Activated CD8-positive, alpha-beta memory T cell treated with anti-CD3 and anti-CD28 coated beads, Interleukin-2, amount 50 U/mL, for 1 hour (primary cell): ENCODE data around the gene ATP13A2.

Source experiments
- DNase-seq: peaks from one replicate; pipeline ENCODE4 v3.0.0-alpha.2; 2020; ENCODE audit errors: extremely low read depth

ATP13A2 gene

DNA sequence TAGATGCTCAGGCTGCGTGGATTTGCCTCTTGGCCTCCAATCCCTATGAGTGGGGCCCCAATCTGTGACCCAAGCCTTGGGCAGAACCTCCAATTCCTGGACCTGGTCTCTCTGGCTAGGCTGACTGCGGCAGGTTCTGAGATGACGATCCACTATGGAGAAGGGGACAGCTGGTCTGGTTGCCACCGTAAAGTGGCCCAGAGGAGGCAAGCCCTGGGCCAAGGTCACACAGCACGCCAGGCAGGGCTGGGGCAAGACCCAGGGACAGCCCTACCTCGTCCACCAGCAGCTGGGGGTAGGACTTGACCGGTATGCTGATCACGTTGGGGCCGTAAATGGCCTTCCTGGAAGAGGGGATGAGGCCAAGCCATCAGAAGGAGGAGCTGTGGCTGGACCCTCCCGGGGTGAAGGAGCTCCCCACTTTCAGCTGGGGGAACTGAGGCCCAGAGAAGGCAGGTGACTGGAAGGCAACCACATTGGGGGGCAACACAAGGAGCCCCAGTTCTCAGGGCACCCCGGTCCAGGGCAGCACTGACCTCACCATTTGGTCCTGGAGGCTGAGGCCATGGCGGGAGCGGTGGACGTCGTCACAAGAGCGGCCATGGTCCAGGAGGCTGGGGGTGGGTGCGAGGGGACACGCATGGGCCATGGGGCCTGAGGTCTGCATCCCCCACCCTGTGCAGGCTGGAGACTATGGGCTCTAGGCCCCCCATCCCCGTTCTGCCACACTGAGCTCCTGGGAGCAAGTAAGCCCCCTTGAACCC lies 9.8 kb downstream of the ATP13A2 start:
- DNase-seq: no peak

DNA sequence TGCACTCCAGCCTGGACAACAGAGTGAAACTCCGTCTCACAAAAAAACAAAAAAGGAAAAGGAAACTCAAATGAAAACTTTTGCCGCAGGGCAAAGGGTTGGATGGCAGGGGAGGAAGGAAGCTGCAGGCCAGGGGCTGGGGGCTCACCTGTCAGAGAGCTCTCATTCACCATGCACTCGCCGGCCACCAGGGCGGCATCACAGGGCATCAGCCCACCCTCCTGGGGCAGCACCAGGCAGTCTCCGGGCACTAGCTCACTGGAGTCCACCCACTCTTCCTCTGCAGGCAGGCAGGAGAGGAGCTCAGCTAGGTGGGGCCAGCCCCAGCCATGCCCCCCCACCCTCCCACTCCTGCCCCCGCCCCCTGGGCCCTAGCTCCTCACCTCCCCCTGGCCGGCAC lies 11.9 kb downstream of the ATP13A2 start:
- DNase-seq: no peak

DNA sequence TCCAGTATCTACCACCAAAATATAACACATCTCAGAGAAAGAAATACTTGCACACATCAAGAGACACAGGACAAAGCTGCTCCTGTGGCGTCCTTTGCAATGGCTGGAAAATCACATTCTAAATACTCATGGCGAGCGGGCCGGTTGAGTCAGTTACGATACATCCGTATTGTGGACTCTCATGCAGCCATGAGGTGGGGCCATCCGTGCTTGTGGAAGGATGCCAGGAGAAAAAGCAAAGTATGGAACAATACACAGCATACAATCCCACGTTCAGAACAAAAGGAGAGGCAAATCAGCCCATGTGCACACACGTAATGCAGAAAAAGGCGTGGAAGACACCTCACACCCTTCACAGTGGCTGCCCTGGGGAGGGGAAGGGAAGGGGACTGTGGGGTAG lies 13.1 kb downstream of the ATP13A2 start:
- DNase-seq: no peak

DNA sequence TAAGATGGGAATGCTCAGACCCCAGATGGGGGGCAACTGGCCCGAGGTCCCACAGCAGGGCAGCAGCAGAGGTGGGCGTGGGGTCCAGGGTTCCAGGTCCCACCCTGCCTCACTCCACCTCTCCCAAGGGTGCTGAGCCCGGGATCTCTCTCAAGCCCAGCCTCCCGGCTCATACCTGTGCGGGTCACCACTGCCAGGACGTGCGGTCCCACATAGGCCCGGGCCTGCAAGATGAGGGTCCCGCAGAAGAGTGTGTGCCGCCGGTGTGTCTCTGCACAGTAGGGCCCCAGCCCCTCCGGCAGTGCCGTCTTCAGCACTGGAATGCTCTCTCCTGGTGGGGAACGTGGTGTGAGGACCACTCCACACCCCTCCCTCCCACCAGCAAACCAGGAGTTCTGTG lies 14.9 kb downstream of the ATP13A2 start:
- no peak for DNase-seq

DNA sequence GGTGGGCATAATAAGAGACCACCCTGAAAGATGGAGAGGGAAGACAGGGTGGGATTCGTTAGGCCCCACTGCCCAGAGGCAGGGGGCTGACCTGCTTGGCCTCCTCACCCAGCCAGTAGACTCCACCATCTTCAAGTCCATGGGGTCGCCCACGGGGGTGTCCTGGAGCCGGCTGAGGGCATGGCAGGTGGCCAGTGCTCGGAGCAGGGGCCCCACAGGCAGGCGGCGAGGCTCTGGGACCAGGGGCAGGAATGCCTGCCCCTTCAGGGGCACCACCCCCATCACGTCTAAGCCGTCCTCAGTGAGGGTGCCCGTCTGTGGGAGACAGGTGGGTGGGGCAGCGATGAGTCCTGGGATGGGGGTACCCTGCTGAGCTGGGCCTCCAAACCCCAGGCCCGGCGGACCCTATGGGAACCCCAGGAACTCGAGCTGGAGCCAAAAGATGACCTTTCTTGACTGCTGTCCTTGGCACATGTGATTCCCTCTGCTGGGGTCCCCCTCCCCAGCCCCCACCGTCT lies 18.1 kb downstream of the ATP13A2 start:
- DNase-seq: no peak

DNA sequence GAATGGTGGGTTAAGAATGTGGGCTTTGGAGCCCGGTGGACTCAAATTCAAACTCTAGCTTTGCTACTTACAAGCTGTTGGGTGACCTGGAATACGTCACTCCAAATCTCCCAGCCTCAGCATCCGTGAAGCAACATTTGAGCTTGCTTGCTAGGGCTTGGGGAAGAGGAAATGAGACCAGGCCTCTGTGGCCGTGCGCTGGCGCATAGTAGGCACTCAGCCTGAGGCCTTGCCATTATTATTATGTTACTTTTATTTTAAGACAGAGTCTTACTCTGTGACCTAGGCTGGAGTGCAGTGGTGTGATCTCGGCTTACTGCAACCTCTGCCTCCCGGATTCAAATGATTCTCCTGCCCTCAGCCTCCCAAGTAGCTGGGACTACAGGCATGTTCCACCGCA lies 19.1 kb downstream of the ATP13A2 start:
- DNase-seq: no peak

DNA sequence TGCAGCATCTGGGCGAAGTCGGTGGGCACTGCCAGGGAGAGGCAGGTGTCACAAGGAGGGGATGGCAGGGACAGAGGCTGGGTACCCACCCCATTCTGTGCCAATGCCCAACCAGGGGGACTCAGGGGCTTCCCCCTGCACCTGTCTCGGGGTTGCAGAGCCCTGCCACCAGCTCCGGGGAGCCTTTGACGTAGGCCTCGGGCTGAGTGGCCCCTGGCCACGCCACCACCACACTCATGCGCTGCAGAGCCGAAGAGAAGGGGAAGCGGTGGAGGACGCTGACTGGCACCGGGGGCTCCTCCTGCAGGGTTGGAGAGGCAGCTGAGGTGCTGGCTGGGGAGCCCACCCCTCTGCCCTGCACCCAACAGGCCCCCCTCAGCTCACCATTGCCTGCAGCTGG lies 19.6 kb downstream of the ATP13A2 start:
- DNase-seq: no peak

DNA sequence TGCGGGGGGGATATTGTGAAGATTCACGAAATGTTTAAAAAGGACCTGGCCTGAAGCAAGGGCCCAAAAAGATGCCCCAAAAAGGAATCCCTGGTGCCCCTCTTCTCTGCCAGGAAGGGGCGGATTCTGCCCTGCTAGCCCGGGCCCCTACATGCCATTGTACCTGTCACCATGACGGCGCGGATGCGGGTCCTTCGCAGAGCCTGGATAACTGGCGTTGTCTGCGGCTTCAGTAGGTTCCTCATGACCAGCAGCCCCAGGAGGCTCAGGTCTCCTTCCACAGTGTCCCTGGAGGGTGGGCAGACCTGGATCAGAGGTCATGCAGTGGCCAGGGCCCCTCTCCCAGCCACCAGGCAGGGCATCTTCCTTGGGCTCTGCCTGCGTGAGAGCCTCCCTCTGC lies 20.2 kb downstream of the ATP13A2 start:
- DNase-seq: no peak

DNA sequence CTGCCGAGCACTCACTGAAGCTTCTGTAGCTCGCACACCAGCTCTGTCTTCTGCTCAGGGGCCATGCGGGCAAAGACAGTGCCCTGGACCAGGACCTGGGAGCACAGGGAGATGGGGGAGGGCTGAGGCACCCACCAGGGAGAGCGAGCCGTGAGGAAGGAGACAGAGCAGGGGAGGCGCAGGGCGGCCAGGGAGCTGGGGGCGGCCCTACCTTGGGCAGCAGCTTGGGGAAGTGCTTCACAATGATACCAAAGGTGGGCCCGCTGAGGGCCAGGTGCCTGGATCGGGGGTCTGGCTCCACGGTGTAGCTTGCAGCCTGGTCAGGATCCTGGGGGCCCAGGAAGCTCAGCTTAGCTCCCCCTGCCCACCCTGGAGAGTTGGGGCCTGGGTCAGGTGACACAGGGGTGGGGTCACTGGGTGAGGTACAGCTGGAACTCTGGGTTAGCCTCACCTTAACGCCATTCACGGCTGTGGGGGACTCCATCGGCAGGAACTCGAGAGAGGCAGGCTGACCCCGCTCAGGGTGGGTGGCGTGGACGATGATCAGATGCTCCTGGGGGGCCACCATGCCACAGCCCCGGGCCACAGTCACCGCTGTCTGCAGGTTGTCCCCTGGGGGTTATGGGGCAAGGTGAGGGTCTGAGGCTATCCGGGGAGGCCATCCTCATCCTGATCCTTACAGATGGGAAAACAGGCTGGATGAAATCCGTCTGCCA lies 21.9 kb downstream of the ATP13A2 start:
- no peak for DNase-seq

DNA sequence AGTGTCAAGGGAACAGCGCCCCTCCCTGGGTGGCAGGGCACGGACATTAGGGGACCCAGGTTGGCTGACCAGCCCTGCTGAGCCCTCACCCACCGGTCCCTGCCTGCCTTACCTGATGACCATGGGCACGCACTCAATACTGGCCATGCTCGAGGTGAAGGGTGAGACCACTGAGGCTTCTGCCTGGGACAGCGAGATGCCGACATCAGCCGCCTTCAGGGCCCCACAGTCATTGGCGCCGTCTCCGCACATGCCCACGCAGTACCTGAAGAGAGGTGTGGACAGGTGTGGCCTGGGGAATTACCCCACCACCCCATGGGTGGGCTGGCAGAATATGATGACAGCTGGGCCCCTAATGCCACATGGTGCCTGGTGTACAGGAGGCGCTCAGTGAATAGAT lies 23.5 kb downstream of the ATP13A2 start:
- no peak for DNase-seq

DNA sequence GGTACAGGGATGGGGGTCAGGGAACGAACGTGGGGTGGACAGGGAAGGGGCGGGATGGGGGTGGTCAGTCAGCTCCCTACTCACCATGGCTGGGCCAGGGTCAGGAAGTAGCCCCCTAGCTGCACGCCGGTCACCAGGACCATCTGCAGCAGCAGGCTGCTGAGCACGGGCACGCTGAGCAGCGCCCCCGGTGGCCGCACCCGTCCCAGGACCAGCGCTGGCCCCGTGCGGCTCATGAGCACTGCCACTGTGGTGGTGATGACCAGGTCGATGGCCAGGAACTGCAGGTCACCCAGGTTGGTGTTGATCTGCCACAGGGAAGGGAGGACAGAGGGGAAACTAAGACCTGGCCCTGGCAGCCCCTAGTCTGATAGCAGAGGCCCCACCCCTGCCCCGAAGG lies 24.8 kb downstream of the ATP13A2 start:
- DNase-seq: no peak

DNA sequence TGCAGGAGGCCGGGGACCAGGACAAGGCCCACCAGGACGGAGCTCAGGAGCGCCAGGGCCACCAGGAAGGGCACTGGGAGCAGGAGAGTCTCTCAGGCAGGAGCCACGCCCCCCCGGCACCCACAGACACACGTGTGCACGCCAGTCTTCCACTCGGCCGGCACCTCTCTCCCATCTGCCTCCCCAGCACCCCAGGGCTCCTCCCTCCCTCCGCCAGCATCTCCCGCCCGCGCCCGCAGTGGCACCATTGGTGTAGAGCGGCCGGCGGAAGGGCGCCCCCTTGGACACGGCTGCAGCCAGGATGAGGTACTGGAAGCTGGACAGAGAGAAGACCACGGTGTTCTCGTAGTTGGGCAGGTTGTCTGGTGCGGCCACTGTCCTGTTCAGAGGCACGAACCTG lies 25.2 kb downstream of the ATP13A2 start:
- no peak for DNase-seq

DNA sequence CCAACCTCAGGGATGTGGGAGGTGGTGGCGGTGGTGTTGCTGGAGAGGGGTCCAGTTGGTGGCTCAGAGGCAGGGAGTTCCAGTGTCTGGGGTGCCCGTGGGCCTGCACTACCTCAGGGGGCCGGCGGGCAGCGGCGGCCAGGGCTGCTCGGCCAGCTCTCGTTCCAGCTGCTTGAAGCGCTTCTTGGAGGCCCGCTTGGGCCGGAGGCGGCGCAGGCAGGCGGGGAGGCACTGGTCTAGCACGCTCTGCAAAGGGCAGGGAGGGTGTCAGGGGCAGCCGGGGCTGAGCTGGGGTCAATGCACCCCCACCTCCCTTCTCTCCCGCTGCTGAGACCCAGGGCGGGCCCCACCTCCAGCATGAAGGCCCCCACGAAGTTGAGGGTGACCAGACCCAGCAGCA lies 25.6 kb downstream of the ATP13A2 start:
- DNase-seq: no peak

DNA sequence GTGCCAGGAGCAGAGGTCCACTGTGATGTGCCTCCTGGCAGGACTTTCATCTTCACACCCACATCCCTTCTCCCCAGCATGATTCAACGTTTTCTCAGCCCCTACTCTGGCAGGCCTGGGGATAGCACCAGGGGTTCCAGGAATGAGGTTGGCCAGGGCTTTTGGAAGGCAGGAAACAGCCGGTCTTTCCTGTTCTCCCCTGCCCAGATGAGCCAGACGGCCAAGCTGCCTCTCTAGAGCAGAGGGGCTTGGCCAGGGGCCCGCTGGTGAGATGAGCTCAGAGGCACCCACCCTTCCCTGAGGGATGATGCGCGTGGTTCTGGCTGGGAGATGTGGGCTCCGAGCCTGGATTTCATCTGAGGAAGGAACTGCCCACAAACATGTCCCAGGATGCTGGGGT lies 27.0 kb downstream of the ATP13A2 start:
- no peak for DNase-seq

DNA sequence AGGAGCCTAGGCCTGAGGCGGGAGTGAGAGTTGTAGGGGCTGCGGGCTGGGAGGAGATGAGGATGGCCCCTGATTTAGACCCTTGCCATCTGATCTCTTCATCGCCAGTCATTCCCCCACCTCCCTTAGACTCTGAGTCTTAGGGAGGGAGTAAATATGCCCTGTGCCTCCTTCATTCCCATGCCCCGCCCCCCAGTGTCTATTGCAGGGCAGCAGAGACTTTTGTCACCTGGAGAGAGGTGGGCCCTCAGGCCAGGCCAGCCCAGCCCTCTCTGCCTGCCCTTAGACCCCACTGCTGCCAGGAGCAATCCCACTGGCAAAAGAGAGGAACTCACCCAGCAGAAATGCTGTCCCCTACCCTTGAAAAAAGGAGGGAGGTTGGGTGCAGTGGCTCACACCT lies 28.1 kb downstream of the ATP13A2 start:
- no peak for DNase-seq

DNA sequence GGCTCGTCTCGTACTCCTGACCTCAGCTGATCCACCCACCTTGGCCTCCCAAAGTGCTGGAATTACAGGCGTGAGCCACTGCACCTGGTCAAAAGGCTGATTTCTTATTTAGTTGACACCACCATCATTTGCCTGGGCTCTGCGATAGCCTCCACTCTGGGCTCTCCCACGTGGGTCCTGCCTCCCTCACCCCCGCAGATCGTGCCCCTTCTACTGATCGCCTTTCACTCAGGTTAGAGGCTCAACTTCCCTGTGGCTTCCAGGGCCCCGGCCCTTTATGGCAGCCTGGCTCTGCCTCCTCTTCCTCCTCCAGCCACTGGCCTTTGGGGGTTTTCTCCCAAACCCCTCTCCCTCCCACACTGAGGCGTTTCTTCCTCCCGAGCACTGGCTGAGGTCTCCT lies 28.8 kb downstream of the ATP13A2 start:
- DNase-seq: no peak

DNA sequence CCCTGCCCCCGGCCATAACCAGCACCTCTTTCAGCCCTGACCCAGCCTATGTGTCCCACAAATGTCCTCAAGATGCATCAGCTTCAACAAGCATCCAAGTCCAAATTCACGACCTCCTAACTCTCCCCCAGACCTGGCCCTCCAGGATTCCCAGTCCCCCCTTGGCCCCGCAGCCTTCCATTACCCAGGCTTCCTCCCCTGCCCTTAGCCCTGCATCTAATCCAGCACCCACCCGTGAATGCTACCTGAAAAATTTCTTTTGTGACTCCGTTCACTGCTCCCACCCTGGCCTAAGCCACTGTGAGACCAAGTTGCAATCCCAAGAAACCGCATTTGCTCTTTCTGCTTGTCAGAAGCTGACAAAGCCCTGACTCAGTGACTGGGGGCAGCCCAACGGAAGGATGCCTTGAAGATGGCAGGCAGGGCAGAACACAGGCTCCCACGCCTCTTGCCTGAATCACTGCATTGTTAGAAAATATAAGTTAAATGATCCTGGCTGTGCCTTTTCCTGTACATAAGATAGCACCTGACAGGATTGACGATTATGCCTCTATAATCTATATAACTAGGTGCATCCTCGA lies 30.4 kb downstream of the ATP13A2 start:
- DNase-seq: no peak

DNA sequence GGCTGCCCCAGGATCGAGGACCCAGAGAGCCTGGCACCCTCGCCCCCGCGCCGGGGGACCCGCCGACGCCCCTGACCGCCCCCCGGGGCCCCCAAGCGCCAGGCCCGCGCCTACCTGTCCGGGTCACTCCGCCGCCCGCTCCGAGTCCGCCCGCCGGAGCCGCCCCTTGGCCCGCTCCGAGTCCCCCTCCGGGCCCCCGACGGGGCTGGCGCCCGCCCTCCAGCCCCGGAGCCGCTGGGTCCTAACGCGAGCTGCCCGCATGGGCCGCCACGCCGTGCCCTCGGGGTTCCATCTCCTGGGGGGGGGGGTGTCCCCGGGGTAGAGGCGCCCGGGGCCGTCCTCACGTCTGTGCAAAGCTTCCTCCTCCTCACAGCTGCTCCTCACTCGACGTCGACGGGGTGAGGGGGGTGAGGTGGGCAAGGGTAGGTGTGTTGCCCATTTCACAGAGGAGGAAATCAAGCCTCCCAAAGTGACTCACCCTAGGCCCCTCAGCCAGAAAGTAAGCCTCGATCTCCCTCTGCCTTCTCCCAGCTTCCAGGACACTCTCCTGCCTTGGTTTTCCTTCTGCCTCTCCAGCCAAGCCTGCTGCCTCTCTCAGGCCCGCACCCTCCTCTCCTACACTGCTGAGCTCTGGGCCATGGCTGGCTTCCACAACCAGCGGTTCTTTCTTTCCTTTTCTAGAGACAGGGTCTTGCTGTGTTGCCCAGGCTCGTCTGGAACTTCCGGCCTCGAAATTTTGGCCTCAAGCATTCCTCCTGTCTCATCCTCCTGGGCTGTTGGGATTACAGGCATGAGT lies 31.1 kb downstream of the ATP13A2 start, which contains the start of gene MFAP2:
MFAP2 (minus strand) TSS at position 148 of the 796 bp plus-strand sequence. CDS start 2,347 bp downstream, outside the sequence.
- no peak for DNase-seq

DNA sequence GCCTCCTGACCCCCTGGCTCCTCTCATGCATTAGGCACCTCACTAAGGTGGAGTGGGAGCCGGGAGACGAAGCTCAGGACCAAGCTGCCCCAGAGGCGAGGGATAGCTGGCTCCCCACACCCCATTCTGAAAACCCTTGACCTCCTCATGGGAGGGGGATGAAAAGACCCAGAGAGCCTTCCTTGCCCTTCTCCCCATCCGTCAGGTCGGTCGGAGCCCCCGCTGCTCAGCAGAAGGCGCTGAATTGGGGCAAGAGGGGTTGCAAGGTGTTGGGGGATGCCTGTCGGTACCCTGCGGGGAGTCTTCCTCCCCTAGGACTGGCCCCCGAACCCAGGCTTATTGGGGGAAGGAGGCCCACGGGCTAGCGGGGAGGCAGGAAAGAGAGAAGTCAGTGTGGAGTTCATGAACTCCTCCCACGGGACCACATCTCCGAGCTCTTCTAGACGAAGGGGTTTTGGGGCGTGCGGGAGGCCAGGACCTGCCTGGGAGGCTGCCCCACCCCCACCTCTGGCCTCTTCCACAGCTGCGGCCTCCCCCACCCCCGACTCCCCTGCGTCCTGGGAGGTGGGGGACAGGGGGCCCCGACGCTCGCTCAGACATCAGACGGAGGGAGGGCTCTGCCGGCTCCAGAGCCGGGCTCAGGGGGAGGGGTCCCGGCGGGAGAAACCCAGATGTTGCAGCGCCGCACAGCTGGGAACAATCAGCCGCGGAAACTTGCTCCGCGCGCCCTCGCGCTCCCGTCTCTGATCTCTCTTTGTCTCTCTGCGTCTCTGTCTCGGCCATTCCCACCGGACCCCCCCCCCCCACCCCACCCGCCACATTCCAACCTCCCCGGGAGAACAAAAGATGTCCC lies 32.0 kb downstream of the ATP13A2 start:
- no peak for DNase-seq

DNA sequence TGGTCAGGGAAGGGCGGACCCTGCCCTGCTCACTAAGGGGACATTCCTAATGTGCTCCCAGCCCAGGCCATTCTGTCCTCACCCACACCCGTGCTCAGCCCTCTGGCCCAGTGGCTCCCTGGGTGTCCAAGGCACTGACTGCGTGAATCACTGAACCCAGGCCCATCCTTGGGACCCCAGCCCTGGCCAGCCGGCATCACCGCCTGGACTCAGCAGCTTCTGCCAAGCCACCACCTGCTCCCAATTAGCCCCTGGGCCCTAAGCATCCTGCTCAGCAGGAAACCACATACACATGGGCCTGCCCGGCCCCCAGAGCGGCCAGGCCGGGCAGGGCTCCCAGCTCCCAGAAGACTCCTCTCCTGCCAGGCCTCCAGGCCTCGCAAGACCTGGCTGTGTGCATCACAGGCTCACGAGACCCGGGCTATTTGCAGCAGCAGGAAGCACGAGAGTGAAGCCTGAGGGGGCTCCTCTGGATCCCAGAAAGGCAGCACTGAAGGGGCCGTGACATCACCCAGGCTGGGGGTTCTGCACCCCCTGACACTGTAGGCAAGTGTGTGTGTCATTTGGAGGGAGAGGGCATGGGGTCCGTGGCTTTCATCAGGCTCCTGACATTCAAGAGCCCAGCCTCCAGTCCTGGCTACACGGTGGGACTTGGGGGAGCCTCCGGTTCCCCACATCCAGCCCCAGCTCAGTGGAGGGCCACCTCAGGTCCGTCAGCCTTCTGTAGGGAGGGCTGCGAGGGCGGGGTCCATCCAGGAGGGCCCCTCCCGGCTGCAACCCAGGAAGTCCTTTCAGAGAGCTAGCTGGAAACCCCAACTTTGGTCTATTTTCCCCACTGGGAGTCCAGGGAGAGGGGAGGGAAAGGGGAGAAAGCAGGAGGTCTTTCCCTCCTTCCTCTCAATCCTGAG lies 32.9 kb downstream of the ATP13A2 start:
- no peak for DNase-seq
